GM19463 (cell line): ENCODE data around the gene HDX.
A peak's percentile ranks its signal among the peaks of the same experiment; 100 is the strongest.
"Not testable (repeated sequence)": the region's sequence is repeated elsewhere in the genome, so short reads cannot be mapped to it uniquely, and the experiment has no call there.

Experiments
- ATAC-seq: cut with Tn5 transposase; IDR thresholded peaks from one replicate; pipeline ENCODE4 v1.9.1; 2021; ENCODE audit warnings: mild to moderate bottlenecking, moderate library complexity; ENCODE audit not compliant: unreplicated experiment

The HDX gene

GRCh38 chrX:84501798-84502628 lies at the start of gene HDX:
HDX (minus strand) TSS chrX:84502453; CDS start chrX:84475397, 27,056 bp downstream.
- ATAC-seq: peak; percentile 91

- not testable (repeated sequence) for ATAC-seq
Observed at GRCh38 chrX:84541315-84541714, 39.1 kb upstream of the HDX start.

GRCh38 chrX:84537627-84538026 lies 35.4 kb upstream of the HDX start:
- not testable (repeated sequence) for ATAC-seq

- no peak for ATAC-seq
Observed at GRCh38 chrX:84488426-84488825, 13.8 kb downstream of the HDX start.

GRCh38 chrX:84487365-84488353 lies 14.6 kb downstream of the HDX start:
- ATAC-seq: peak; percentile 100

- ATAC-seq: no peak
Observed at GRCh38 chrX:84479086-84479485, 23.2 kb downstream of the HDX start.

GRCh38 chrX:84477114-84477513 lies 25.1 kb downstream of the HDX start:
- ATAC-seq: no peak

GRCh38 chrX:84475596-84475995 lies 26.7 kb downstream of the HDX start:
- no peak for ATAC-seq

GRCh38 chrX:84475101-84475500 lies 27.2 kb downstream of the HDX start:
- no peak for ATAC-seq

- ATAC-seq: no peak
Observed at GRCh38 chrX:84469226-84469625, 33.0 kb downstream of the HDX start.

- no peak for ATAC-seq
Observed at GRCh38 chrX:84467898-84468297, 34.4 kb downstream of the HDX start.

GRCh38 chrX:84453351-84454246 lies 48.7 kb downstream of the HDX start:
- no peak for ATAC-seq

- no peak for ATAC-seq
Observed at GRCh38 chrX:84441143-84441542, 61.1 kb downstream of the HDX start.

GRCh38 chrX:84415140-84415539 lies 87.1 kb downstream of the HDX start:
- ATAC-seq: no peak

- peak; percentile 71 for ATAC-seq
Observed at GRCh38 chrX:84363663-84364062, 138.6 kb downstream of the HDX start.

GRCh38 chrX:84363051-84363450 lies 139.2 kb downstream of the HDX start:
- ATAC-seq: no peak

- no peak for ATAC-seq
Observed at GRCh38 chrX:84362184-84362838, 139.9 kb downstream of the HDX start.

- ATAC-seq: no peak
Observed at GRCh38 chrX:84358271-84358670, 144.0 kb downstream of the HDX start.

GRCh38 chrX:84357296-84357695 lies 145.0 kb downstream of the HDX start:
- no peak for ATAC-seq

- ATAC-seq: no peak
Observed at GRCh38 chrX:84340968-84341367, 161.3 kb downstream of the HDX start.
